GM19397 (cell line): ENCODE results near the gene MAD1L1.

Source experiments
- ATAC-seq: cut with Tn5 transposase; IDR thresholded peaks from one replicate; pipeline ENCODE4 v1.9.1; 2021; ENCODE audit warnings: mild to moderate bottlenecking, moderate library complexity; ENCODE audit not compliant: unreplicated experiment

Gene MAD1L1

GRCh38 chr7:2202361-2202761 lies 30.4 kb downstream of the MAD1L1 start:
- ATAC-seq: no peak

GRCh38 chr7:2201686-2202360 lies 30.9 kb downstream of the MAD1L1 start:
- ATAC-seq: no peak

- no peak for ATAC-seq
These were observed 31.6 kb downstream of the MAD1L1 start for GRCh38 chr7:2201128-2201527.

GRCh38 chr7:2200584-2200980 lies 32.2 kb downstream of the MAD1L1 start:
- ATAC-seq: no peak

- no peak for ATAC-seq
These were observed 32.7 kb downstream of the MAD1L1 start for GRCh38 chr7:2199956-2200583.

- no peak for ATAC-seq
These were observed 33.2 kb downstream of the MAD1L1 start for GRCh38 chr7:2199528-2199927.

- no peak for ATAC-seq
These were observed 34.0 kb downstream of the MAD1L1 start for GRCh38 chr7:2198760-2199159.

- no peak for ATAC-seq
These were observed 34.5 kb downstream of the MAD1L1 start for GRCh38 chr7:2198206-2198605.

- no peak for ATAC-seq
These were observed 35.1 kb downstream of the MAD1L1 start for GRCh38 chr7:2197436-2198155.

GRCh38 chr7:2196381-2197378 lies 36.1 kb downstream of the MAD1L1 start:
- ATAC-seq: no peak

GRCh38 chr7:2195400-2196246 lies 37.1 kb downstream of the MAD1L1 start:
- no peak for ATAC-seq

GRCh38 chr7:2193575-2194305 lies 39.0 kb downstream of the MAD1L1 start:
- ATAC-seq: no peak

- no peak for ATAC-seq
These were observed 39.8 kb downstream of the MAD1L1 start for GRCh38 chr7:2192831-2193534.

GRCh38 chr7:2191016-2191415 lies 41.7 kb downstream of the MAD1L1 start:
- no peak for ATAC-seq

GRCh38 chr7:2190531-2190930 lies 42.2 kb downstream of the MAD1L1 start:
- no peak for ATAC-seq

- ATAC-seq: no peak
These were observed 46.6 kb downstream of the MAD1L1 start for GRCh38 chr7:2186166-2186565.

- ATAC-seq: no peak
These were observed 47.0 kb downstream of the MAD1L1 start for GRCh38 chr7:2185715-2186114.

- no peak for ATAC-seq
These were observed 50.3 kb downstream of the MAD1L1 start for GRCh38 chr7:2182461-2182860.
